Right lobe of liver (tissue), 4 donors: ENCODE results near the gene TMPRSS11E.
"Not testable (repeated sequence)": the region's sequence is repeated elsewhere in the genome, so short reads cannot be mapped to it uniquely, and the experiment has no call there.

Experiments used
- CTCF ChIP-seq, 4 donors: fragments of 200-600 bp in 3 of 4; fragments of 450-650 bp in 1 of 4; IDR thresholded peaks; one replicate each; pipeline versions ENCODE4 v1.5.1 to v1.8.0; 2016 to 2022; ENCODE audit warnings: antibody characterized with exemption in 4 of 4, mild to moderate bottlenecking in 2 of 4
- POLR2A ChIP-seq: fragments of 450-650 bp; IDR thresholded peaks from one replicate; pipeline ENCODE4 v1.6.1; 2017; ENCODE audit warnings: antibody characterized with exemption, mild to moderate bottlenecking
- donor health status: DM: no; HTN: no; CAD: no.
- donor health status: DM: no; HTN: no; CAD: no.
- donor health status: DM: no; HTN: yes; CAD: no.

GRCh38 chr4:68405718-68406478 lies 41.4 kb upstream of the TMPRSS11E start:
- not testable (repeated sequence) for TF ChIP-seq CTCF (IDR thresholded peaks at IDR 0.05); POLR2A
